ENCODE measurements around the gene DLG4. TPM values are rescaled to one million over a fixed set of nuclear protein-coding genes. Genes with fewer than 3 reads are reported as not detected.

Gene DLG4
- total and polyA plus RNA-seq, 9 donors = 11.0 to 67.7 (median 28.3) TPM

- Histone ChIP-seq H3K4me3 (no peak overlapping the region), H3K27ac (no peak overlapping the region), H3K27me3 (no peaks in the 10 kb centered on the region), H3K9me3 (no peaks in the 10 kb centered on the region), H3K4me1 (ENCODE audit: insufficient read depth) (no peaks in the 10 kb centered on the region), H3K36me3 (no peaks in the 10 kb centered on the region)
- TF ChIP-seq EP300 (IDR thresholded peaks at IDR 0.05) (no peak), CTCF (IDR thresholded peaks at IDR 0.05) (no peak), POLR2A (IDR thresholded peaks at IDR 0.05) (no peak)
- intact Hi-C loops (cut with DNase I) = loop anchor here (5.0 to 10.0 kb wide), 3 partner anchors 87 to 225 kb away; no protein-coding TSS in a partner anchor
- DNase-seq = no peak
- 57 to 76% (median 57%) methylated on average over 10 of the region's 10 CpGs for WGBS, 3 donors
These were observed 80.2 kb downstream of the DLG4 start for GRCh38 chr17:7139400-7139799.

- TF ChIP-seq EP300 (IDR thresholded peaks at IDR 0.05) (no peak), CTCF (IDR thresholded peaks at IDR 0.05) (no peak), POLR2A (IDR thresholded peaks at IDR 0.05) (no peak)
- no peak for DNase-seq
- H3K9me3 ChIP-seq = no peaks in the 10 kb centered on the region
- no peak overlapping the region for H3K27ac ChIP-seq
- 63 to 74% (median 73%) methylated on average over 7 of the region's 7 CpGs for WGBS, 3 donors
- no peak overlapping the region for H3K4me3 ChIP-seq
- no peaks in the 10 kb centered on the region for H3K36me3 ChIP-seq
- intact Hi-C loops (cut with DNase I) = loop anchor here (5.0 to 10.0 kb wide), 3 partner anchors 87 to 224 kb away; no protein-coding TSS in a partner anchor
- H3K4me1 ChIP-seq (ENCODE audit: insufficient read depth) = no peaks in the 10 kb centered on the region
- H3K27me3 ChIP-seq = no peaks in the 10 kb centered on the region
These were observed 80.7 kb downstream of the DLG4 start for GRCh38 chr17:7138800-7139381.

DNA sequence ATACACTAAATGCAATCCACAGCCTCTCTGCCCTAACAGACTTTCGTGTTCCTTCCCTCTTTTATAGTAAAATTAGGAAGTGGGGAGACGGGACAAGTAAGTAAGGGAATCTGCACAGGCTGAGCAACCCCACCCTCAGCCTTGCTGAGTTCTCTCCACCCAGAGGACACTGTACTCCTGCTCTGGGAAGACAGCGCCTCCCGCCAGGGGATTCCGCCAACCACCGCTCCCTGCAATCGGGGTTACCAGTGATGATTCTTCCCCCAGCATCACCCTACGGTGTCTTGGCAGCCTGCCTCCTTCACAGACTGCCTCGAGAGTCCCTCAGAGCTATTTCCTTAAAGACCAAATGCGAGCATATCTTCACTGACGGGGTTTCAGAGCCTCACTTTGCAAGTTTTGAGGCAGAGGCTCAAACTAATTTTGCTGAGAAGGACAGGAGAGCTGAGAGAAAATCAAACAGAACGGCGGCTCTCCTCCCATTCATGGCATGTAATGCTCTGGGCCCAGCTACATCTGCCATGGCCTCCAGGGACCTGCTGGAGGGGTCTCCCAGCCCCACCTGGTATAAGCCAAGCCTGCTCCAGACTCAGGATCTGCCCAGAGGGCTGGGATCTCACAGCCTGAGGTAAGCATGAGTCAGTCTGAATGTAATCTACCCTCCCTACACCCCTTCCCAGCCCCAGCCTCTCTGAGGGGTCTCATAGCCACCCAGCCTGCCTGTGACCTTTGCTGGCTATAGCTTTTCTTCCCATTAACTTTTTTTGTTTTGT lies 82.3 kb downstream of the DLG4 start:
- DNase-seq = no peak
- intact Hi-C loops (cut with DNase I) = loop anchor here (2.0 to 10.0 kb wide), 4 partner anchors 85 to 223 kb away; partner anchors contain the start of gene SLC16A11 (in 1 of the 4)
- H3K9me3 ChIP-seq = no peaks in the 10 kb centered on the region
- no peaks in the 10 kb centered on the region for H3K4me1 ChIP-seq (ENCODE audit: insufficient read depth)
- no peaks in the 10 kb centered on the region for H3K27me3 ChIP-seq
- no peak overlapping the region for H3K4me3 ChIP-seq
- TF ChIP-seq CTCF (IDR thresholded peaks at IDR 0.05) = no peak
- TF ChIP-seq EP300 (IDR thresholded peaks at IDR 0.05) = no peak
- TF ChIP-seq POLR2A (IDR thresholded peaks at IDR 0.05) = no peak
- no peaks in the 10 kb centered on the region for H3K36me3 ChIP-seq
- H3K27ac ChIP-seq = no peak overlapping the region
- 17 to 27% (median 27%) methylated on average over 13 of the region's 13 CpGs for WGBS, 3 donors

MicroRNAs encoded within 50 kb of the gene (microRNA counts, 767-probe panel; counts per million panel counts)
- 530 counts per million, percentile 78 among the panel's probes with 10 or more counts for microRNA hsa-miR-324-3p
- 530 counts per million, percentile 78 among the panel's probes with 10 or more counts for microRNA hsa-miR-324-5p

Small RNA genes lying within 50 kb of the gene (microRNA-seq; reads per million reads assigned to microRNA genes)
- 248 to 397 (median 328) reads per million in 3 donors for gene MIR324

Small RNA genes lying within 50 kb of the gene (small RNA-seq; reads per million reads assigned to genes)
- gene AC120057.4 (not detected), gene MIR324 (0.50 reads per million, percentile 11 among the genes with 10 or more reads in this experiment), gene RF00019 (not detected)

Other genes starting within 250 kb of the DLG4 start
Only the 30 nearest of the 33 such genes appear.
- gene RNASEK, start 207.2 kb downstream of the DLG4 start, total RNA-seq = 100 to 1,000 TPM in 6 of 7 donors, 10 to 100 TPM in 1; 80.1 to 211 (median 179) TPM
- gene RNASEK, start 207.2 kb downstream of the DLG4 start, polyA plus RNA-seq = 100 to 1,000 TPM; 192 to 295 TPM
- 10 to 100 TPM in 1 of 7 donors, 1 to 10 TPM in 4, under 1 TPM in 2; 0.46 to 13.9 (median 3.5) TPM for gene BCL6B, start 196.8 kb downstream of the DLG4 start, total RNA-seq
- 10 to 100 TPM in 1 of 2 donors, 1 to 10 TPM in 1; 6.2 to 13.7 TPM for gene BCL6B, start 196.8 kb downstream of the DLG4 start, polyA plus RNA-seq
- 1 to 10 TPM in 4 of 7 donors, under 1 TPM in 3; 0.12 to 2.8 (median 1.2) TPM for gene SLC16A13, start 183.8 kb downstream of the DLG4 start, total RNA-seq
- gene SLC16A13, start 183.8 kb downstream of the DLG4 start, polyA plus RNA-seq = 1 to 10 TPM; 1.2 TPM
- gene SLC16A11, start 175.7 kb downstream of the DLG4 start, total RNA-seq = 10 to 100 TPM in 1 of 7 donors, 1 to 10 TPM in 5, not detected in 1; 1.2 to 14.4 (median 2.9) TPM
- 1 to 10 TPM in 1 of 2 donors, not detected in 1; 3.9 TPM for gene SLC16A11, start 175.7 kb downstream of the DLG4 start, polyA plus RNA-seq
- 1 to 10 TPM in 6 of 7 donors, under 1 TPM in 1; 0.98 to 2.9 (median 2.2) TPM for gene CLEC10A, start 139.6 kb downstream of the DLG4 start, total RNA-seq
- 1 to 10 TPM; 3.5 to 9.4 TPM for gene CLEC10A, start 139.6 kb downstream of the DLG4 start, polyA plus RNA-seq
- gene ASGR2, start 105.0 kb downstream of the DLG4 start, total RNA-seq = under 1 TPM in 5 of 7 donors, not detected in 2; 0.20 to 0.72 (median 0.60) TPM
- gene ASGR2, start 105.0 kb downstream of the DLG4 start, polyA plus RNA-seq = under 1 TPM; 0.24 to 0.37 TPM
- gene ASGR1, start 40.5 kb downstream of the DLG4 start, total RNA-seq = 1 to 10 TPM in 4 of 7 donors, under 1 TPM in 3; 0.63 to 3.3 (median 1.0) TPM
- 1 to 10 TPM in 1 of 2 donors, under 1 TPM in 1; 0.20 to 1.3 TPM for gene ASGR1, start 40.5 kb downstream of the DLG4 start, polyA plus RNA-seq
- 100 to 1,000 TPM; 303 to 638 (median 374) TPM for gene ACADVL, start 102 bp upstream of the DLG4 start, total RNA-seq
- gene ACADVL, start 102 bp upstream of the DLG4 start, polyA plus RNA-seq = 100 to 1,000 TPM; 277 to 381 TPM
- gene DVL2, start 14.7 kb upstream of the DLG4 start, total RNA-seq = 10 to 100 TPM; 36.9 to 80.6 (median 61.3) TPM
- 10 to 100 TPM in 1 of 2 donors, 1 to 10 TPM in 1; 8.2 to 49.0 TPM for gene DVL2, start 14.7 kb upstream of the DLG4 start, polyA plus RNA-seq
- gene PHF23, start 19.6 kb upstream of the DLG4 start, total RNA-seq = 10 to 100 TPM; 19.4 to 57.7 (median 41.0) TPM
- gene PHF23, start 19.6 kb upstream of the DLG4 start, polyA plus RNA-seq = 10 to 100 TPM; 23.3 to 42.5 TPM
- 1,000 to 10,000 TPM in 1 of 7 donors, 100 to 1,000 TPM in 6; 526 to 1,303 (median 619) TPM for gene GABARAP, start 22.6 kb upstream of the DLG4 start, total RNA-seq
- gene GABARAP, start 22.6 kb upstream of the DLG4 start, polyA plus RNA-seq = 1,000 to 10,000 TPM in 1 of 2 donors, 100 to 1,000 TPM in 1; 763 to 1,518 TPM
- gene CTDNEP1, start 31.9 kb upstream of the DLG4 start, total RNA-seq = 100 to 1,000 TPM in 5 of 7 donors, 10 to 100 TPM in 2; 42.3 to 136 (median 123) TPM
- gene CTDNEP1, start 31.9 kb upstream of the DLG4 start, polyA plus RNA-seq = 100 to 1,000 TPM in 1 of 2 donors, 10 to 100 TPM in 1; 82.5 to 256 TPM
- 10 to 100 TPM; 18.7 to 55.7 (median 40.6) TPM for gene ELP5, start 32.4 kb upstream of the DLG4 start, total RNA-seq
- gene ELP5, start 32.4 kb upstream of the DLG4 start, polyA plus RNA-seq = 10 to 100 TPM; 35.1 to 56.0 TPM
- 100 to 1,000 TPM in 1 of 7 donors, 1 to 10 TPM in 4, under 1 TPM in 1, not detected in 1; 0.53 to 102 (median 6.3) TPM for gene CLDN7, start 42.6 kb upstream of the DLG4 start, total RNA-seq
- 1 to 10 TPM in 1 of 2 donors, under 1 TPM in 1; 0.27 to 1.1 TPM for gene CLDN7, start 42.6 kb upstream of the DLG4 start, polyA plus RNA-seq
- 1 to 10 TPM in 6 of 7 donors, under 1 TPM in 1; 0.83 to 9.8 (median 2.3) TPM for gene SLC2A4, start 61.9 kb upstream of the DLG4 start, total RNA-seq
- 1 to 10 TPM; 3.4 to 4.1 TPM for gene SLC2A4, start 61.9 kb upstream of the DLG4 start, polyA plus RNA-seq
- 1 to 10 TPM in 2 of 7 donors, under 1 TPM in 2, not detected in 3; 0.30 to 1.8 (median 0.98) TPM for gene YBX2, start 74.8 kb upstream of the DLG4 start, total RNA-seq
- gene YBX2, start 74.8 kb upstream of the DLG4 start, polyA plus RNA-seq = under 1 TPM; 0.33 to 0.80 TPM
- 100 to 1,000 TPM in 5 of 7 donors, 10 to 100 TPM in 2; 55.9 to 302 (median 229) TPM for gene EIF5A, start 87.8 kb upstream of the DLG4 start, total RNA-seq
- 100 to 1,000 TPM; 182 to 258 TPM for gene EIF5A, start 87.8 kb upstream of the DLG4 start, polyA plus RNA-seq
- 10 to 100 TPM; 53.1 to 76.5 (median 59.3) TPM for gene GPS2, start 95.5 kb upstream of the DLG4 start, total RNA-seq
- 100 to 1,000 TPM in 1 of 2 donors, 10 to 100 TPM in 1; 62.2 to 103 TPM for gene GPS2, start 95.5 kb upstream of the DLG4 start, polyA plus RNA-seq
- gene NEURL4, start 109.5 kb upstream of the DLG4 start, total RNA-seq = 10 to 100 TPM; 11.2 to 48.0 (median 41.6) TPM
- gene NEURL4, start 109.5 kb upstream of the DLG4 start, polyA plus RNA-seq = 10 to 100 TPM in 1 of 2 donors, 1 to 10 TPM in 1; 9.6 to 32.8 TPM
- gene ACAP1, start 116.7 kb upstream of the DLG4 start, total RNA-seq = 1 to 10 TPM; 1.9 to 9.4 (median 5.5) TPM
- gene ACAP1, start 116.7 kb upstream of the DLG4 start, polyA plus RNA-seq = 1 to 10 TPM; 2.2 to 5.8 TPM
- 10 to 100 TPM in 5 of 7 donors, 1 to 10 TPM in 2; 5.1 to 12.9 (median 10.5) TPM for gene KCTD11, start 132.3 kb upstream of the DLG4 start, total RNA-seq
- 10 to 100 TPM; 10.4 to 12.5 TPM for gene KCTD11, start 132.3 kb upstream of the DLG4 start, polyA plus RNA-seq
- gene TMEM95, start 135.3 kb upstream of the DLG4 start, total RNA-seq = not detected
- gene TMEM95, start 135.3 kb upstream of the DLG4 start, polyA plus RNA-seq = not detected
- 1 to 10 TPM; 5.0 to 8.3 (median 6.4) TPM for gene TNK1, start 161.3 kb upstream of the DLG4 start, total RNA-seq
- 1 to 10 TPM in 1 of 2 donors, under 1 TPM in 1; 0.85 to 3.6 TPM for gene TNK1, start 161.3 kb upstream of the DLG4 start, polyA plus RNA-seq
- 10 to 100 TPM; 11.0 to 52.4 (median 33.8) TPM for gene PLSCR3, start 174.7 kb upstream of the DLG4 start, total RNA-seq
- gene PLSCR3, start 174.7 kb upstream of the DLG4 start, polyA plus RNA-seq = 10 to 100 TPM in 1 of 2 donors, 1 to 10 TPM in 1; 7.1 to 40.9 TPM
- 100 to 1,000 TPM in 2 of 7 donors, 10 to 100 TPM in 5; 57.0 to 133 (median 85.2) TPM for gene TMEM256, start 184.3 kb upstream of the DLG4 start, total RNA-seq
- 100 to 1,000 TPM in 1 of 2 donors, 10 to 100 TPM in 1; 44.0 to 128 TPM for gene TMEM256, start 184.3 kb upstream of the DLG4 start, polyA plus RNA-seq
- 10 to 100 TPM; 11.4 to 76.2 (median 53.9) TPM for gene NLGN2, start 188.0 kb upstream of the DLG4 start, total RNA-seq
- gene NLGN2, start 188.0 kb upstream of the DLG4 start, polyA plus RNA-seq = 10 to 100 TPM; 16.9 to 30.2 TPM
- gene SPEM1, start 200.5 kb upstream of the DLG4 start, total RNA-seq = not detected
- gene SPEM1, start 200.5 kb upstream of the DLG4 start, polyA plus RNA-seq = not detected
- not detected for gene SPEM2, start 205.8 kb upstream of the DLG4 start, total RNA-seq
- gene SPEM2, start 205.8 kb upstream of the DLG4 start, polyA plus RNA-seq = not detected
- gene SPEM3, start 209.0 kb upstream of the DLG4 start, total RNA-seq = not detected
- gene SPEM3, start 209.0 kb upstream of the DLG4 start, polyA plus RNA-seq = not detected
- 1 to 10 TPM in 5 of 7 donors, under 1 TPM in 2; 0.43 to 8.3 (median 1.5) TPM for gene TMEM102, start 215.6 kb upstream of the DLG4 start, total RNA-seq
- 1 to 10 TPM in 1 of 2 donors, under 1 TPM in 1; 0.61 to 1.2 TPM for gene TMEM102, start 215.6 kb upstream of the DLG4 start, polyA plus RNA-seq

All from ovary (tissue), 9 donors.